Measurements from ENCODE around the gene POU6F2.

DNA sequence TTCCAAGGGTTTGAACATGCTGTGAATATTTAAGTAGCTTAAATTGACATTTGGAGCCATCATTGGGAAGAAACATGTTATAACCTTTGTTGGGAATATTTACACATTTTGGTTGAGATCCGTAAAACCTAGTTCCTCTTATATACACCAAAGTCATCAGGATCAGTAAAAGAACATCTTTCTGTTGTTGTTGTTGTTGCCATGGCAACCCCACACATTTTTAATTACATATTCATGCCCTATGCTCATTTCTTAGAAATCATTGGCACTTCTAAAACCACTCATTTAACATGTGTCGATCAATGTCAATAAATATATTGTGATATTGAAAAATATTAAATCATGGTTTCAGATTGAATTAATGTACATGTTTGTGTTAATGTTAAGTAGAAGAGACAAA lies 122.6 kb downstream of the POU6F2 start:
- TF ChIP-seq, protein P1, sequence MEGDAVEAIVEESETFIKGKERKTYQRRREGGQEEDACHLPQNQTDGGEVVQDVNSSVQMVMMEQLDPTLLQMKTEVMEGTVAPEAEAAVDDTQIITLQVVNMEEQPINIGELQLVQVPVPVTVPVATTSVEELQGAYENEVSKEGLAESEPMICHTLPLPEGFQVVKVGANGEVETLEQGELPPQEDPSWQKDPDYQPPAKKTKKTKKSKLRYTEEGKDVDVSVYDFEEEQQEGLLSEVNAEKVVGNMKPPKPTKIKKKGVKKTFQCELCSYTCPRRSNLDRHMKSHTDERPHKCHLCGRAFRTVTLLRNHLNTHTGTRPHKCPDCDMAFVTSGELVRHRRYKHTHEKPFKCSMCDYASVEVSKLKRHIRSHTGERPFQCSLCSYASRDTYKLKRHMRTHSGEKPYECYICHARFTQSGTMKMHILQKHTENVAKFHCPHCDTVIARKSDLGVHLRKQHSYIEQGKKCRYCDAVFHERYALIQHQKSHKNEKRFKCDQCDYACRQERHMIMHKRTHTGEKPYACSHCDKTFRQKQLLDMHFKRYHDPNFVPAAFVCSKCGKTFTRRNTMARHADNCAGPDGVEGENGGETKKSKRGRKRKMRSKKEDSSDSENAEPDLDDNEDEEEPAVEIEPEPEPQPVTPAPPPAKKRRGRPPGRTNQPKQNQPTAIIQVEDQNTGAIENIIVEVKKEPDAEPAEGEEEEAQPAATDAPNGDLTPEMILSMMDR (IDR thresholded peaks at IDR 0.05; ENCODE audit: insufficient read depth, low read length): no peak
- TF ChIP-seq, protein P2, sequence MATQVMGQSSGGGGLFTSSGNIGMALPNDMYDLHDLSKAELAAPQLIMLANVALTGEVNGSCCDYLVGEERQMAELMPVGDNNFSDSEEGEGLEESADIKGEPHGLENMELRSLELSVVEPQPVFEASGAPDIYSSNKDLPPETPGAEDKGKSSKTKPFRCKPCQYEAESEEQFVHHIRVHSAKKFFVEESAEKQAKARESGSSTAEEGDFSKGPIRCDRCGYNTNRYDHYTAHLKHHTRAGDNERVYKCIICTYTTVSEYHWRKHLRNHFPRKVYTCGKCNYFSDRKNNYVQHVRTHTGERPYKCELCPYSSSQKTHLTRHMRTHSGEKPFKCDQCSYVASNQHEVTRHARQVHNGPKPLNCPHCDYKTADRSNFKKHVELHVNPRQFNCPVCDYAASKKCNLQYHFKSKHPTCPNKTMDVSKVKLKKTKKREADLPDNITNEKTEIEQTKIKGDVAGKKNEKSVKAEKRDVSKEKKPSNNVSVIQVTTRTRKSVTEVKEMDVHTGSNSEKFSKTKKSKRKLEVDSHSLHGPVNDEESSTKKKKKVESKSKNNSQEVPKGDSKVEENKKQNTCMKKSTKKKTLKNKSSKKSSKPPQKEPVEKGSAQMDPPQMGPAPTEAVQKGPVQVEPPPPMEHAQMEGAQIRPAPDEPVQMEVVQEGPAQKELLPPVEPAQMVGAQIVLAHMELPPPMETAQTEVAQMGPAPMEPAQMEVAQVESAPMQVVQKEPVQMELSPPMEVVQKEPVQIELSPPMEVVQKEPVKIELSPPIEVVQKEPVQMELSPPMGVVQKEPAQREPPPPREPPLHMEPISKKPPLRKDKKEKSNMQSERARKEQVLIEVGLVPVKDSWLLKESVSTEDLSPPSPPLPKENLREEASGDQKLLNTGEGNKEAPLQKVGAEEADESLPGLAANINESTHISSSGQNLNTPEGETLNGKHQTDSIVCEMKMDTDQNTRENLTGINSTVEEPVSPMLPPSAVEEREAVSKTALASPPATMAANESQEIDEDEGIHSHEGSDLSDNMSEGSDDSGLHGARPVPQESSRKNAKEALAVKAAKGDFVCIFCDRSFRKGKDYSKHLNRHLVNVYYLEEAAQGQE (IDR thresholded peaks at IDR 0.05; ENCODE audit: insufficient replicate concordance, low read depth): no peak
- TF ChIP-seq POLR2AphosphoS5 (IDR thresholded peaks at IDR 0.05; ENCODE audit: low read depth) (no peak), GABPA (IDR thresholded peaks at IDR 0.05; ENCODE audit: low read depth) (no peak), SPI1 (IDR thresholded peaks at IDR 0.05; ENCODE audit: borderline replicate concordance, low read depth) (no peak)

All from HL-60 (cell line).